ENCODE data around the gene HDGF. TPM values are rescaled to one million over a fixed set of nuclear protein-coding genes. Genes with fewer than 3 reads are reported as not detected.

The HDGF gene
- total RNA-seq, 2 donors from 2014 or later, result 92.4 to 122 TPM

DNA sequence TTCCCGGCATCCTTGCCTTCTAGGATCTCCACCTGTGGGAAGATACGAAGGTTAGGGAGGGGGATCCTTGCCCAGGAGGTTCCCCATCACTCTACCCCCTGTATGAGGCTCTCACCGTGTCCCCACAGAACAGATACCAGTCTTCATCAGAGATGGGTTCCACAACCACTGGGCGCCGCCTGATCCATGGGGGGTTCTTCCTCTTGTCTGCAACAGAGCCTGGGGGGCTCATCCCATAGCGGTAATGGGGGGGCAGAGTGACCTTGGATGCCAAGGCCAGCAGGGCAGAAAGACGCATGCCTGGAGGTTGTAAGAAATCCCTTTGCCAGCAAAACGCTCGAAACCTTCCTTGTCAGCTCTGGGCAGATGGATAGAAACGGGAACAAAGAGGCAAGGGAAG lies 13.1 kb downstream of the HDGF start:
- Histone ChIP-seq H3K9me3 (no peaks in the 10 kb centered on the region), H3K36me3 (replicated peaks in 1 of 2; ENCODE audit: insufficient read depth in 1 of 2, low read depth in 2 of 2) (peaks cover 0 to 13% of the 10 kb centered on the region in 2 donors), H3K4me3 (no peak overlapping the region), H3K4me1 (peaks cover 17% of the 10 kb centered on the region), H3K27ac (no peak overlapping the region), H3K27me3 (no peaks in the 10 kb centered on the region)
- TF ChIP-seq, protein P1, sequence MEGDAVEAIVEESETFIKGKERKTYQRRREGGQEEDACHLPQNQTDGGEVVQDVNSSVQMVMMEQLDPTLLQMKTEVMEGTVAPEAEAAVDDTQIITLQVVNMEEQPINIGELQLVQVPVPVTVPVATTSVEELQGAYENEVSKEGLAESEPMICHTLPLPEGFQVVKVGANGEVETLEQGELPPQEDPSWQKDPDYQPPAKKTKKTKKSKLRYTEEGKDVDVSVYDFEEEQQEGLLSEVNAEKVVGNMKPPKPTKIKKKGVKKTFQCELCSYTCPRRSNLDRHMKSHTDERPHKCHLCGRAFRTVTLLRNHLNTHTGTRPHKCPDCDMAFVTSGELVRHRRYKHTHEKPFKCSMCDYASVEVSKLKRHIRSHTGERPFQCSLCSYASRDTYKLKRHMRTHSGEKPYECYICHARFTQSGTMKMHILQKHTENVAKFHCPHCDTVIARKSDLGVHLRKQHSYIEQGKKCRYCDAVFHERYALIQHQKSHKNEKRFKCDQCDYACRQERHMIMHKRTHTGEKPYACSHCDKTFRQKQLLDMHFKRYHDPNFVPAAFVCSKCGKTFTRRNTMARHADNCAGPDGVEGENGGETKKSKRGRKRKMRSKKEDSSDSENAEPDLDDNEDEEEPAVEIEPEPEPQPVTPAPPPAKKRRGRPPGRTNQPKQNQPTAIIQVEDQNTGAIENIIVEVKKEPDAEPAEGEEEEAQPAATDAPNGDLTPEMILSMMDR (IDR thresholded peaks at IDR 0.05), result no peak
- no peak for TF ChIP-seq POLR2A (IDR thresholded peaks at IDR 0.05)
- ATAC-seq, result no peak
- no peak for DNase-seq
- WGBS, 2 donors, result 81 to 90% methylated on average over 10 of the region's 10 CpGs
- intact Hi-C loops (cut with DNase I), result no loop called here

DNA sequence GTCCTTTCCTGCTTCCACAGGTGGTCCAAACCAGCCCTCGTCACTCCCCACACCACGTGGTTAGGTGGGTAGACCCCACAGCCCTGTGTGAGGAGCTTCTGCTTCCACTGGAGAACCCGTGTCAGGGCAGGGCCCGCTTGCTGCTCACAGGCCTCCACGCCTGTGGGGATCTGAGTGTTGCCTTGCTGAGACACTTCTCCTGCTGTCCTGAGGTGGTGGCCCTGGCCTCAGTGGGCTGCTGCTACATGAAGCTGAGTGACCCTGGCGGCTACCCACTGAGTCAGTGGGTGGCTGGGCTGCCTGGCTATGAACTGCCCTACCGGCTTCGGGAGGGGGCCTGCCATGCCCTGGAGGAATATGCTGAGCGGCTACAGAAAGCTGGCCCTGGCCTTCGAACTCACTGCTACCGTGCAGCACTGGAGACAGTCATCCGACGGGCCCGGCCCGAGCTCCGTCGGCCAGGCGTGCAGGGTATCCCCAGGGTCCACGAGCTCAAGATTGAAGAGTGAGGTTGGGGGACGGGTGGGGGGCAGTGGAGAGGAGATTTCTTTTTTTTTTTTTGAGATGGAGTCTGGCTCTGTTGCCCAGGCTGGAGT lies 17.4 kb downstream of the HDGF start:
- H3K36me3 ChIP-seq (replicated peaks in 1 of 2; ENCODE audit: insufficient read depth in 1 of 2, low read depth in 2 of 2), result peaks cover 0 to 6% of the 10 kb centered on the region in 2 donors
- H3K27ac ChIP-seq, result no peak overlapping the region
- no peak for ATAC-seq
- H3K4me1 ChIP-seq, result peaks cover 12% of the 10 kb centered on the region
- no peaks in the 10 kb centered on the region for H3K27me3 ChIP-seq
- DNase-seq, result no peak
- H3K4me3 ChIP-seq, result no peak overlapping the region
- 92 to 94% methylated on average over 19 to 20 of the region's 20 CpGs for WGBS, 2 donors
- TF ChIP-seq POLR2A (IDR thresholded peaks at IDR 0.05), result no peak
- TF ChIP-seq, protein P1 (IDR thresholded peaks at IDR 0.05), result no peak
- intact Hi-C loops (cut with DNase I), result no loop called here
- H3K9me3 ChIP-seq, result no peaks in the 10 kb centered on the region

DNA sequence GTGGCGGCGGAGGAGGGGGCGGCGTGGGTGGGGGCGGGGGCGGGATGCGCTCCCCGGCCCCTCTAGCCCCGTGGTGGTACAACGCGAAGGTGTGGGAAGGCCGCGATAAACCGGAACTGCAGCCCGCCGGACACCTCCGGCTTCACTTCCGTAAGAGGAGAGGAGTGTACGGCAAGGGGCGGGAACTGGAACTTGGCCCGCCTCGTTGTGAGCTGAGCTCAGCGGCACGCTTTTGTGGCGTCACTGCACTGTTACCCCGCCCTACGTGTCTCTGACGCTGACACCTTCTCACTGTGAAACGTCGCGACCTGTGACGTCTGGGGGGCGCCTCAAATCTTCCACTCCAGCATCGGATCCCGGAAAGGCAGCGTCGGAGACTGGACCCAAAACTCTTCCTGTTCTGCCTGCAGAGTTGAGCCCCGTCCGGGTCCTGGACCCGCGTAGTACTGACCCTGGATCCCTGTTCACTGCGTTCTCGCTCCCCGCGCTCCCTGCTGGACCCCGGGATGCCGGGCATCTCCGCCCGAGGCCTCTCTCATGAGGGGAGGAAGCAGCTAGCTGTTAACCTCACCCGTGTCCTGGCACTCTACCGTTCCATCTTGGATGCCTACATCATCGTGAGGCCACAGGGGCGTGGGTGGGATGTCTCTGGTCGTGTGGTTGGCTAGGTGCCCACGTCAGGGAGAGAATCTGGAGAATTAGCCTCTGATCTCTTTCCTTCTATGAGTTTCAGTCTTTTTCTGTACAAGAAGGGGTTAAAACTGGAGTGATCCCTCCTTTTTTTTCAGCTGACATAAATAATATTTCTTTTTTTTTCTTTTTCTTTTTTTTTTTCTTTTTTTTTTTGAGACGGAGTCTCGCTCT lies 22.6 kb downstream of the HDGF start, which contains the start of gene ISG20L2:
TSS of gene ISG20L2 (minus strand) at position 168 of the 864 bp plus-strand sequence. CDS start 1,114 bp downstream, outside the sequence.
- DNase-seq, result peak; percentile 95 to 99 (median 98)

DNA sequence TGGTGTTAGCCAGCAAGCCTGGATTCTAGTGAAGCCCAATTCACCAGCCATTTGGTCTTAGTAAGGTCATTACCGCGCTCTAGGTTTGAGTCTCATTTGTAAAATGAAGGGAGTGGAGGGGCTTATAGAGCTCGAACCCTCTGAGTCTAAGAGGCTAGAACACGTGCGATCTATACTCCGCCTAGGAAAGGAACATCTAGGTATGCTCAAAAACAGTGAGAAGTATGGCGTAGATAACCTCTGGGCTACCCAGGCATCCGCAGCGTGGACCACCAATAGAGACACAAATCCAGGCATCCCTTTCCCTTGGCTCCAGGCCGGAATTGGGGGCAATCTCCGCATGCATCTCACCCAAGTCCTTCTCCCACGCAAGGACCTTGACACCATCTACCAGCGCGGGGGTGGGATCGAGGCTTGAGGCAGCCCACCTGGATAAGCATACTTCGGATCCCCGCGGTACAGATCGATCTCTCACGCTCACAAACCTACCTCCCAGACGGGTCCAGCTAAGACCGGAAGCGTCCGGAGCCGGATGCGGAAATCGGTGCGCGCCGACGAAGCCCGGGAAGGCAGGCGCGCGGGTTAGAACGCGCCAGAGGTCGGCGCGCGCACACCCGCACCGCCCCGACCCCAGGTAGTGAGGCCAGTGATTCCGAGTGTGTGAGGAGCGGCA lies 23.4 kb downstream of the HDGF start, which contains the start of gene METTL25B:
TSS of gene METTL25B (plus strand) at position 544 of the 673 bp plus-strand sequence. CDS start 636 bp downstream, outside the sequence.
- Histone ChIP-seq H3K4me3 (peak within 1 kb of the TSS; percentile 46 to 85), H3K4me1 (peaks cover 50% of the 10 kb centered on the region), H3K36me3 (replicated peaks in 1 of 2; ENCODE audit: insufficient read depth in 1 of 2, low read depth in 2 of 2) (peaks cover 0 to 6% of the 10 kb centered on the region in 2 donors), H3K27ac (peak within 1 kb of the TSS; percentile 93 to 97 (median 96)), H3K27me3 (no peaks in the 10 kb centered on the region), H3K9me3 (no peaks in the 10 kb centered on the region)
- TF ChIP-seq, protein P1 (IDR thresholded peaks at IDR 0.05), result no peak
- peak; percentile 21 to 78 (median 77) for TF ChIP-seq POLR2A (IDR thresholded peaks at IDR 0.05)
- ATAC-seq, result peak; percentile 82
- 0% methylated on average over 7 to 36 of the region's 46 CpGs for WGBS, 2 donors
- intact Hi-C loops (cut with DNase I), result no loop called here
- peak; percentile 82 to 85 (median 84) for DNase-seq

More for the DNA sequence above, 22.6 kb downstream of the HDGF start, which contains the start of gene ISG20L2:
- H3K9me3 ChIP-seq, result no peaks in the 10 kb centered on the region
- peak within 1 kb of the TSS; percentile 93 to 97 (median 96) for H3K27ac ChIP-seq
- peak within 1 kb of the TSS; percentile 46 to 85 for H3K4me3 ChIP-seq
- H3K4me1 ChIP-seq, result peaks cover 50% of the 10 kb centered on the region
- ATAC-seq, result peak; percentile 93
- H3K36me3 ChIP-seq (replicated peaks in 1 of 2; ENCODE audit: insufficient read depth in 1 of 2, low read depth in 2 of 2), result peaks cover 0 to 2% of the 10 kb centered on the region in 2 donors
- 1 to 2% methylated on average over 21 to 49 of the region's 57 CpGs for WGBS, 2 donors
- intact Hi-C loops (cut with DNase I), result no loop called here
- TF ChIP-seq, protein P1 (IDR thresholded peaks at IDR 0.05), result peak in 1 of 7 experiments; percentile 3
- peak in 2 of 3 donors; percentile 56 to 61 for TF ChIP-seq POLR2A (IDR thresholded peaks at IDR 0.05)
- no peaks in the 10 kb centered on the region for H3K27me3 ChIP-seq

All from body of pancreas (tissue), 4 donors.